B cell (primary cell): ENCODE data around the gene BRINP3.

ENCODE experiments used
- EZH2 ChIP-seq: IDR thresholded peaks from 2 replicates; pipeline ENCODE4 v1.6.1; 2012; ENCODE audit warnings: borderline replicate concordance, low read depth, mild to moderate bottlenecking, moderate library complexity, low read length; ENCODE audit not compliant: insufficient read depth, poor library complexity, severe bottlenecking
- TF ChIP-seq, protein P1 (sequence below): fragments of 200-600 bp; IDR thresholded peaks from one replicate; pipeline ENCODE4 v1.8.0; 2022; ENCODE audit warnings: antibody characterized with exemption, mild to moderate bottlenecking

- TF ChIP-seq, protein P1, sequence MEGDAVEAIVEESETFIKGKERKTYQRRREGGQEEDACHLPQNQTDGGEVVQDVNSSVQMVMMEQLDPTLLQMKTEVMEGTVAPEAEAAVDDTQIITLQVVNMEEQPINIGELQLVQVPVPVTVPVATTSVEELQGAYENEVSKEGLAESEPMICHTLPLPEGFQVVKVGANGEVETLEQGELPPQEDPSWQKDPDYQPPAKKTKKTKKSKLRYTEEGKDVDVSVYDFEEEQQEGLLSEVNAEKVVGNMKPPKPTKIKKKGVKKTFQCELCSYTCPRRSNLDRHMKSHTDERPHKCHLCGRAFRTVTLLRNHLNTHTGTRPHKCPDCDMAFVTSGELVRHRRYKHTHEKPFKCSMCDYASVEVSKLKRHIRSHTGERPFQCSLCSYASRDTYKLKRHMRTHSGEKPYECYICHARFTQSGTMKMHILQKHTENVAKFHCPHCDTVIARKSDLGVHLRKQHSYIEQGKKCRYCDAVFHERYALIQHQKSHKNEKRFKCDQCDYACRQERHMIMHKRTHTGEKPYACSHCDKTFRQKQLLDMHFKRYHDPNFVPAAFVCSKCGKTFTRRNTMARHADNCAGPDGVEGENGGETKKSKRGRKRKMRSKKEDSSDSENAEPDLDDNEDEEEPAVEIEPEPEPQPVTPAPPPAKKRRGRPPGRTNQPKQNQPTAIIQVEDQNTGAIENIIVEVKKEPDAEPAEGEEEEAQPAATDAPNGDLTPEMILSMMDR: no peak
- no peak for TF ChIP-seq EZH2
Observed at GRCh38 chr1:190212450-190212849, 265.2 kb downstream of the BRINP3 start.
